NOMO-1 (cell line): ENCODE data around the gene DUSP1.

Experiments
- DNase-seq, 2 experiments: peaks; one replicate each; lab custom pipeline; 2025; ENCODE audit not compliant: unreplicated experiment in 2 of 2; lab: John Stamatoyannopoulos, UW

The DUSP1 gene

GRCh38 chr5:172745838-172746237 is 25.2 kb downstream of the DUSP1 start:
- no peak for DNase-seq

- DNase-seq = no peak
Observed at GRCh38 chr5:172745406-172745805, 25.6 kb downstream of the DUSP1 start.

DNA sequence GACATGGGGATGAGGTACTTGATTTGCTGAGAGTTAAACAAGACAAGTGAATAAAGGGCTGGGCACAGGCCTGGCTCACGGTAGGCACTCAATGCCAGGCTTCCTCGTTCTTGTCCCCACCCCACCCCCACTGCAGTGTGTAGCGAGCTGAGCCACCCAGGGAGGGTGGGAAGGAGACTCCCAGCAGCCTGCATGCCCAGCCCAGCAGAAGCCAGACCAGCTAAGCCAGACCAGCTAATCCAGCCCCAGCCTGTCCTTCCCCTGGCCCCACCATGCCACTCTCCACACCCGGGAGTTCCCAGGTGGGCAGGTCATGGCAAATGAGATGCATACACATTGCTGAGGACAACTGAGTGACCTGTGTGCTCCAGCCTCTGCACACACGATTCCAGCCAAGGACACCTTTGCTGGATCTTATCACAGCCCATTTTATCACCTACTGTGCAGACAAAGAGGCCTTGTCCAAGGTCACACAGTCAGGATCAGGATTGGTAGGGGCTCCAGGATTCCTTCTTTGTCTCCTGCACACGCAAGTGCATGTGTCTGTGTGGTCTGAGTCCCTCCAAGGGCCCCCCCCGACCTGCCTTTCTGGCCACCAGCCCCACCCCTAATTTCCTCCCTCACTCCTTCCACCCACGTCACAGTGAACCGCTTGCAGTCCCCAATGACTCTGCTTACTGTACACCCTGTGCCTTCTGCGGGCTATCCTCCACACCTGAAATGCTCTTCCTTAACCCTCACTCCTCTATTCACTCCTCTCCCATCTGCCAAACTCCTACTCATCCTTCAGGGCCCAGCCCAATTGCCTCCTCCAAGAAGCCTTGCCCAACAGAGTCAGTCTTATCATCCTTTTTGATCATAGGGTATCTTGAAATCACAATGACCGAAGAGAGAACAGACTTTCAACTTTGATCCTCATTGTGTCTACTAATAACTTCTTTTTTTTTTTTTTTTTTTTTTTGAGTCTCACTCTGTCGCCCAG is 26.6 kb downstream of the DUSP1 start:
- DNase-seq = no peak

DNA sequence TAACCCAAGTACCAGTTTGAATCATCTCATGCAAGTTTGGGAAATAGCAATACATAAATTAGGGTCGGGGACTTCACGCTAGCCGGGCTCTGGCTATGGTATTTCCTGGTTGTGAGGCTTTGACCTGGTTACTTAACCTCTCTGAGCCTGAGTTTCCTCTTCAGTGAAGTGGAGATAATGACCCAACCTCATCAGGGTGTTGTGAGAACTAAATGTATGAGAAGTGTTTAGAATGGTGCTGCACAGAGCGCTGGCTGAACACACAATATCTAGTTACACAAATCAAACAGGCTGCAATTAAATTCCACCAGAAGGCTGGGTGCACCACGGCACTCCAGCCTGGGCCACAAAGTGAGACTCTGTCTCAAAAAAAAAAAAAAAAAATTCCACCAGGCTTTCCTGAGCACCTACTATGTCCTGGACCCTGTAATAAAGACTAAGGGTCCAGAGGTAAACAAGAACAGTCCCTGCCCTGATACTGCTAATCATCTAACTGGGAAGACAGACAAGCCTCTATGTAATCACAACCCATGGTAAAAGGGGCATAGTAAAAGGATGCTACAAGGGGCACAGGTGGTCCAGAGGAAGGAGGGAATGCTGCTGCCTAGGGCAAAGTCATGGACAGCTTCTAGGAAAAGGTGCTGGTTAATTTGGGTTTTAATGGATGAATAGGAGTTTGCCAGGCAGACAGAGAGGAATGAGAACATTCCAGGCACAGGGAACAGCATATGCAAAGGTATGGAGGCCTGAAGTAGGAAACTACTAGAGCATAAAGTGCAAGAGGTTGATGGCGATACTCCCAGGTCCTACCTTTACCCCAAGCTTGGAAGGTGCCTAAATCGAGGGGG is 27.7 kb downstream of the DUSP1 start:
- no peak for DNase-seq

DNA sequence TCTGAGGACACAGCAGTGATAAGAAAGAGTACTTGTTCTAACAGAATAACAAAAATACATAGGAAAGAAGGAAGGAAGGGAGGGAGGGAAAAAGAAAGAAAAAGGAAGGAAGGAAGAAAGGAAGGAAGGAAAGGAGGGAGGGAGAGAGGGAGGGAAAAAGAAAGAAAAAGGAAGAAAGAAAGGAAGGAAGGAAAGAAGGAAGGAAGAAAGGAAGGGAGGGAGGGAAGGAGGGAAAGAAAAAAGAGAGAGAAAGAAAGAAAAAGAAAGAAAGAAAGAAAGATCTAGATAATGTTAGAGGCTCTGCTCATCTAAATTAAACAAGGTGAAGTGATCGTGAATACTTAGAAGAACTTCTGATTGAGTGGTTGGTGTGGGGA is 29.8 kb downstream of the DUSP1 start:
- DNase-seq = no peak

DNA sequence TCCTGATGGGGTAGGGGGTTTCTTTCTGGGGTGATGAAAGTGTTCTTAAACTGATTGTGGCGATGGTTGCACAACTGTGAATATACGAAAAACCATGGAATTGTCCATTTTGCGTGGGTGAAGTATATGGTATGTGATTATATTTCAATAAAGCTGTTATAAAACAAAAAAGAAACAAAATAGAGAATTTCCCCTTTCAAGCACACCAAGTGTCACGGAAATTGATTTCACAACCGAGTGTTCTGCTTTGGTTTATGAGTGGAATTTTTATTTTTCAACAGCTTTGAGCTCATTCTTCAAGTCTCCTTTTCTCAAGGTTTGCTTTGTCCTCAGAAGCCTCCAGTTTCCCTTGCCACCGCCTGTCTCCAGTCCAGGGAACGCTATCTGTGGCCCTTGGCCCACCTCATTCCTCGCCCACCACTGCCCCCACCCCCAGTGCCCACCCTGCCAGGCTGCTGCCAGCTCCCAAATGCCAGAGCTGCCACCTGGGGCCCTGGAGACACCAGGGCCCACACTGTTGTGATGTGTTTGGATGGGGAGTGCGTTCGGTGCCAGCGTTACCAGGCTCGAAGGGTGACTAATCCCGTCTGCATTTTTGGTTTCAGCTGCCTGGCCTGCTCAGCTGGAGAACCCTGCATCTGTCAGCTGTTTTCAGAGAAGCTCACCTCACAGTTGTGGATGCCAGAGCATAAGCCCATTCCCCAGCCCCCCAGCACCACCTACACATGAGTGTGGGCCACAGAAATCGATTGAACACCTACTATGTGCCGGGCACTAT is 30.4 kb downstream of the DUSP1 start:
- DNase-seq = peak in 1 of 2 experiments; percentile 32

- no peak for DNase-seq
Observed at GRCh38 chr5:172739375-172739774, 31.6 kb downstream of the DUSP1 start.

DNA sequence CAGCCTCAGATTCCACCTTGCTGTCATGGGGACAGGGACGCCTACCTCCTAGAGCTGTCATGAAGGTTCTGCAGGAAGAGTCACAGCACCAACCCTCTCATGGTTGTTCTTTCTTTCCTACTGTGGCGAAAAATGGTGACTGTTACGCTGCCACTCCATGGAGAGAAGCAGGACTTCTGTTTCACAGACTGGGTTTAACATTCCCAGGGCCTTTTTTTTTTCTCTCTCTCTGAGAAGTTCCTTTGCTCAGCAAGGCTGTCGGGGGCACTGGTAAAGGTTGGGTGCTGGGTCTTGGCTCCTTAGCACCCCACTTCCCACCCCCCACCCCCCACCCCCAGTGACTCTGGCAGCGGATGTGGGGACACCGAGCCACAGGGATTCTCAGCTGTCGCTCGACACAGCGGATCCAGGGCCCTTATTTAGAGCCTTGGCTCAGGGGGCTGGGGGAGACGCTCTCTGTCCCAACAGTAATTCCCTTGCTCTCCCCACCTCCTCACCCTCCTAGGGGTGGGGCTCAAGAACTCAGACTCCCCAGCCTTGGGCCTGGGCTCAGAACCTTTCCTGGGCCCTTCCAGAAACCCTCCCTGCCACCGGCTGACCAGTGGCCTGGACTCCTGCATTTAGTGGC is 34.4 kb downstream of the DUSP1 start:
- no peak for DNase-seq

DNA sequence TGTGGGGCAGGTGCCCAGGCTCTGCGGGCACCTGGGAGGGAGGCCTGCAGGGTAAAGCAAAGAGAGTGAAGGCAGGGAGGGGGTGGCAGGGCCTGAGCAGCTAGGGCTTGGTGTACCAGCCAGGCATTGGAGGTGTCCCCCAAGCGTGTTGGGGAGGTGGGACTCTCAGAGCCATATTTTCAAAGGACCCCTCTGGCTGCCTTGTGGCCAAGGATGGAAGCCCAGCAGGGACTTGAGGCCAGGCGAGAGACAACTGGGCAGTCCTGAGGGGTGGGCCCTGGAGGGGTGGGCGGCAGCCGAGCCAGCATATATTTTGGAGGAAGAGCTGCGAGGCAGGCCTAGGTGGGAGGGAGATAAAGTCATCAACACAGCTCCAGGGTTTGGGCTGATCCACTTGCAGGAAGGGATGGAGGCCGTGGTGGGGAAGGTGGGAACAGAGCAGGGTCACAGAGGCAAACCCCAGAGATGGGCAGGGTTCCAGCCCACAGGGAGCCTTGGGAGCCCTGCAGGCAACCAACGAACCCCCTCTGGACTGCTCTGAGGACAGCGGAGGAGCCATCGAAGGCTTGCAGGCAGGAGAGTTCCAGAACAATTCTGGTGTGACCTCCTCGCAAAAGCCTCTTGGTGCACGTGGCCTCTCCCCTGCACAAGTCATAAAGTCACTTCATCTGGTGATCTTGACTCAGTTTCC is 35.7 kb downstream of the DUSP1 start:
- no peak for DNase-seq

DNA sequence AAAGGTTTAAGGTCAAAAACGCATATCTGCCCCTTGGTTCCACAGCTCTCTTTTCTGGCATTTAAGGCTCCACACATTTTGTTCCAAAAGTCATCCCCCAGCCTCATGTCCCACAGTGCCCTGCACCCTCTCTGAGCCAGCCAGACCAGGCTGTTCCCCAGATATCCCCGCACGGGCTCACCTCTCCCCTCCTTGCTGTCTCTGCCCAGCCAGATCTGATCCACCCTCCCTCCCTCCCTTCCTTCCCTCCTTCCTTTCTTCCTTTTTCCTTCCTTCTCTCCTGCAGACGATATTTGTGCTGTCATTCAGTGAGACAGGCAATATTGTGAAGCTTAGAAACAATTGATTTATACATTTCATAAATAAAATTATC is 37.0 kb downstream of the DUSP1 start:
- no peak for DNase-seq

DNA sequence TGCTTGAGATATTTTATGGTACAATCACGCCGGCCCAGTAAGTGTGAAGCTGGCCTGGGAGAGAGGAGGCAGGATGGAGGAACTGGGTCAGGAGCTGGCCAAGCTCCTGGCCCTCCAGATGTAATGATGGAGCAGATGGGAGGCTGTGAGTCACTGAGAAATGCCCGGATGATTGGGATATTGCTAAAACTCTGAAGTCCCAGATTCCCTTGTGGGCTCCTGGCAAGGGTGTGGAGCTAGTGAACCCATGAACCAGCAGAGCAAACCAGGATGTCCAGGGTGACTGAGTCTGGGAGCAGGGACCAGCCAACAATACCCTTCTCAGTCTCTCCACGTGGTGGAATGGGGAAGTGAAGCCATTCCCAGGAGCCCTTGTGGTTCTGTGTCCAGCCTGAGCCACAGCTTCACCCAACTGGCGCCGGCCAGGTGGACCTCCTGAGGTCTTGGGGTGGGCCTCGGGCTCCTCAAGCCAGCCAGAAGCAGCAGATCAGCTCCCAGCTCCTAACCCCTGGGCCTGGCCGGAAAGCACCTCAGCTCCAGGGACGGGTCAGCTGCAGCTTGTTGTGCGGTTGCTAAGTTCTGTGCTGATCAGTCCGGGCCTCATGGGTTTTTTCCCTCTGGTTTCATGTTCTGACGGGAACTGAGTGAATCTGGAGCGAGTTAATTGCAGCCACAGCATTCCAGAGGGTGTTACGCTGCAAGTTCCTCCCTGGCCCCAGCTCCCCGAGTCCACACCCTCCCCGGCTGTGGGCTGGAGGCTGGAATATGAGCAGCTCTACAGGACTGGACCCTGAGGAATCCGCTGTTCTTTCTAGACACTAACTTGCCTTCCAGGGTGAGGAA is 37.6 kb downstream of the DUSP1 start:
- no peak for DNase-seq

DNA sequence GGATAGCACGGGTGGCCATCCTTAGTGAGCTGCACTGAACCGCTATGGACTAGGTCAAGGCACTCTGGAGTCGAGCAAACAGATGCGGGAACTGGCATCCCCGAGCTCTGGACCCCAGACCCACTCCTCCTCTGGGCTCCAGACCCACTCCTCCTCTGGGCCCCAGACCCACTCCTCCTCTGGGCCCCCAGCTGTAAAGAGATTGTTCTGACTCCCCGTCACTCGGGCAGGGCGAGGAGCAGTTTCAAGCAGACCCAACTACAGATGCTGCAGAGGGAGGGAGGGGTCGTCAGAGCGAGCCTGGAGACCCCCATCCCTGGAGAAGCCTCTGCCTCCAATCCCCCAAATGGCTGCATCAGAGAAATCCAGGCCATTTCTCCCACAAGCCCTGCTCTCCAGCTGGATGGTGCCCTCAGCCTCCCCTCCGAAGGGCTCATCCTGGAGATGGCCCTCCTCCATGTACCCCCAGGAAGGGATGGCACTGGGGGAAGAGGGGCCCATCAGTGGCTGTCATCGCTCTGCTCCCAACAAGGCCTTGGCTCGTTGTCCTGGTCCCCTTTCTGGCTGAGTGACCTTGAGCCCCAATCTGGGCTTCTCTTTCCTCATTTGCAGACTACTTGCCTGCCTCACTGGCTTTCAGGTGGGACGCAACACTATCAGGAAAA is 38.7 kb downstream of the DUSP1 start:
- no peak for DNase-seq

GRCh38 chr5:172731680-172732074 is 39.3 kb downstream of the DUSP1 start:
- no peak for DNase-seq

- DNase-seq = no peak
Observed at GRCh38 chr5:172730981-172731679, 39.9 kb downstream of the DUSP1 start.

GRCh38 chr5:172730222-172730621 is 40.8 kb downstream of the DUSP1 start:
- no peak for DNase-seq

GRCh38 chr5:172729588-172729987 is 41.4 kb downstream of the DUSP1 start:
- no peak for DNase-seq

DNA sequence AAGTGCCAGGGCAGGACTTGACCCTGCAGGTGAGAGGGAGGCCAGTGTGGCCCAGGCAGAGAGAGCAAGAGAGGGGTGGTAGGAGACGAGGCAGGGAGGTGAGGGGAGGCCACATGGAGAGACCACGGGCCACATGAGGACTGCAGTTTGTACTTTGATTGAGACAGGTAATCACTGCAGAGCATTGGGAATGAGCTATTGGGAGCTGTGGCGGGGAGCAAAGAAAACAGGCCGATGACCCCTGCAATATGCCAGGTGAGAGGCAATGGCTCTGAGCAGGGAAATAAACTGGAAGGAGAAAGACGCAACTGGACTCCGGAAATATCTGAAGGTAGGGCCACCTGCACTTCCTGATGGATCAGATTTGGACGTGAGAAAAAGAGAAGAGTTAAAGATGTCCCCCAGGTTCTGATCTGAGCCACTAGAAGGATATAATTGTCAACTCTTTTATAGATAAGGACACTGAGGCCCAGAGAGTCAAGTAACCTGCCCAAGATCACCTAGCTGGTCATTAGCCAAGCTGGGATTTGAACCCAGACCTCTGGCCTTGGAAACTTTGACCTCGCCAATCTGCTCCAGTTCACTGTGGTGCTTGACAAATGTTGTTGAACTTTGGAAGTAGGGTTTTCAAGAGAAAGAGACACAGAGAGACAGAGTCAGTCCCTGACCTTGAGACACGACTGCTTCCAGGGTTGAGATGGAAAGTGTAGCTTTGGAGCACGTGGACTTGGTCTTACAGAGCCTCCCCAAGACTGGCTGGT is 42.3 kb downstream of the DUSP1 start:
- DNase-seq = no peak
